ENCODE data around the gene GADD45G. TPM values are rescaled to one million over a fixed set of nuclear protein-coding genes. Genes with fewer than 3 reads are reported as not detected.

GADD45G gene
- total and polyA plus RNA-seq, 2 of the 4 experiments (the other 2 are of a cell fraction), result 0.15 TPM; not detected in 1

GRCh38 chr9:89558196-89558899, 46.5 kb upstream of the GADD45G start:
- dilution Hi-C loops (cut with HindIII; ENCODE audit: low sequenced_read_pairs, unreplicated experiment), result no loop called here
- DNase-seq (no peak), ATAC-seq (ENCODE audit: low read depth) (no peak)
- intact Hi-C loops (cut with micrococcal nuclease), result no loop called here
- no peak overlapping the region for H3K27ac ChIP-seq (ENCODE audit: insufficient read depth, low read length)
- TF ChIP-seq RAD21 (IDR thresholded peaks at IDR 0.05; ENCODE audit: low read length) (no peak), SMC3 (IDR thresholded peaks at IDR 0.05; ENCODE audit: low read depth, low read length) (no peak), MXI1 (IDR thresholded peaks at IDR 0.05; ENCODE audit: borderline replicate concordance, low read depth, low read length) (no peak), MAFK (IDR thresholded peaks at IDR 0.05; ENCODE audit: low read depth, low read length) (no peak), RCOR1 (IDR thresholded peaks at IDR 0.05; ENCODE audit: insufficient replicate concordance, low read length) (no peak), RFX5 (IDR thresholded peaks at IDR 0.05; ENCODE audit: low read depth, low read length) (no peak), POLR2A (IDR thresholded peaks at IDR 0.05; ENCODE audit: low read depth, low read length) (no peak)
- no peak overlapping the region for H2BK5ac ChIP-seq (ENCODE audit: low read depth, low read length, poor library complexity, severe bottlenecking)
- no peaks in the 10 kb centered on the region for H3K9me1 ChIP-seq (ENCODE audit: insufficient read depth, low read length)
- no peak overlapping the region for H2AFZ ChIP-seq (replicated peaks; ENCODE audit: low read length, poor library complexity)
- H3K4me1 ChIP-seq (ENCODE audit: control insufficient read depth, insufficient read depth, low read length), result peaks cover 4% of the 10 kb centered on the region
- no peak overlapping the region for H3K18ac ChIP-seq (ENCODE audit: low read depth, low read length)
- H3K9me3 ChIP-seq (ENCODE audit: control insufficient read depth, insufficient read depth, low read length), result no peaks in the 10 kb centered on the region
- no peak overlapping the region for H3K9ac ChIP-seq (ENCODE audit: low read depth, low read length)
- no peak overlapping the region for H4K5ac ChIP-seq (ENCODE audit: low read depth, low read length)
- no peaks in the 10 kb centered on the region for H3K36me3 ChIP-seq (ENCODE audit: control insufficient read depth, insufficient read depth, low read length)
- no peak overlapping the region for H2BK15ac ChIP-seq (ENCODE audit: low read depth, low read length)
- no peak overlapping the region for H2AK9ac ChIP-seq (replicated peaks; ENCODE audit: low read depth, low read length, poor library complexity)
- H3K4ac ChIP-seq (ENCODE audit: low read depth, low read length), result no peak overlapping the region
- no peaks in the 10 kb centered on the region for H3K79me1 ChIP-seq (ENCODE audit: low read depth in 1 of 2, low read length in 2 of 2)
- H2BK20ac ChIP-seq (ENCODE audit: low read depth, low read length), result no peak overlapping the region
- H4K8ac ChIP-seq (ENCODE audit: low read depth in 2 of 2, low read length in 2 of 2), result no peak overlapping the region
- H2BK120ac ChIP-seq (ENCODE audit: low read depth, low read length), result no peak overlapping the region
- ChIA-PET CTCF (interaction anchor here (0.6 to 1.3 kb wide), 2 partner anchors 9 to 1490 kb away, joined by 3 to 5 read pairs; no protein-coding TSS in a partner anchor), POLR2A (ENCODE audit: unreplicated experiment) (no interaction called here)
- H2AK5ac ChIP-seq (ENCODE audit: low read depth, low read length), result no peak overlapping the region
- no peak overlapping the region for H3K56ac ChIP-seq (ENCODE audit: extremely low read depth, insufficient read depth, low read length)
- no peak overlapping the region for H3K14ac ChIP-seq (replicated peaks; ENCODE audit: low read depth, low read length)
- no CpG with 5 or more reads among the region's 6 CpGs for WGBS, 2 experiments (ENCODE audit: extremely low coverage in 2 of 2, insufficient read length in 1 of 2)
- H3K23ac ChIP-seq (ENCODE audit: low read depth, low read length), result no peak overlapping the region
- H3K4me2 ChIP-seq (ENCODE audit: low read depth, low read length), result no peak overlapping the region
- H3K27me3 ChIP-seq (ENCODE audit: control insufficient read depth, insufficient read depth, low read length), result peaks cover 9% of the 10 kb centered on the region; the same call in 1 of the 2 replicates
- in situ Hi-C loops (cut with MboI; ENCODE audit: low sequenced_read_pairs), result no loop called here
- H3K4me3 ChIP-seq (ENCODE audit: insufficient read depth, low read depth, low read length), result no peak overlapping the region
- no TSS peak for BruUV-seq (replicated peaks)
- H4K20me1 ChIP-seq (ENCODE audit: insufficient read depth, low read length), result no peaks in the 10 kb centered on the region
- H4K91ac ChIP-seq (ENCODE audit: insufficient read depth, low read depth, low read length), result no peak overlapping the region
